ENCODE data around the gene SKIC3.

Gene SKIC3

GRCh38 chr5:95508550-95508949 lies 46.2 kb downstream of the SKIC3 start:
- DNase-seq (ENCODE audit: low spot score) = no peak
- ChIA-PET POLR2A (ENCODE audit: low non-redundant PET) (no interaction called here), CTCF (interaction anchor here (0.7 kb wide), 1 partner anchor 223 kb away, joined by 3 read pairs; no protein-coding TSS in a partner anchor)
- TF ChIP-seq CTCF (conservative IDR thresholded peaks at IDR 0.05; ENCODE audit: low read depth) = no peak
- no peak overlapping the region for H3K27ac ChIP-seq
